Measurements from ENCODE around the gene VCPKMT.
"Not testable (repeated sequence)": the region's sequence is repeated elsewhere in the genome, so short reads cannot be mapped to it uniquely, and the experiment has no call there.

DNA sequence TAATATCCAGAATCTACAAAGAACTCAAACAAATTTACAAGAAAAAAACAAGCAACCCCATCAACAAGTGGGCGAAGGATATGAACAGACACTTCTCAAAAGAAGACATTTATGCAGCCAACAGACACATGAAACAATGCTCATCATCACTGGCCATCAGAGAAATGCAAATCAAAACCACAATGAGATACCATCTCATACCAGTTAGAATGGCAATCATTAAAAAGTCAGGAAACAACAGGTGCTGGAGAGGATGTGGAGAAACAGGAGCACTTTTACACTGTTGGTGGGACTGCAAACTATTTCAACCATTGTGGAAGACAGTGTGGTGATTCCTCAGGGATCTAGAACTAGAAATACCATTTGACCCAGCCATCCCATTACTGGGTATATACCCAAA lies 37.3 kb downstream of the VCPKMT start:
- TF ChIP-seq POLR2AphosphoS5 (IDR thresholded peaks at IDR 0.05; ENCODE audit: borderline replicate concordance, low read depth, low read length); EZH2 (IDR thresholded peaks at IDR 0.05): not testable (repeated sequence)
